ENCODE measurements around the gene RCOR1.

RCOR1 gene

DNA sequence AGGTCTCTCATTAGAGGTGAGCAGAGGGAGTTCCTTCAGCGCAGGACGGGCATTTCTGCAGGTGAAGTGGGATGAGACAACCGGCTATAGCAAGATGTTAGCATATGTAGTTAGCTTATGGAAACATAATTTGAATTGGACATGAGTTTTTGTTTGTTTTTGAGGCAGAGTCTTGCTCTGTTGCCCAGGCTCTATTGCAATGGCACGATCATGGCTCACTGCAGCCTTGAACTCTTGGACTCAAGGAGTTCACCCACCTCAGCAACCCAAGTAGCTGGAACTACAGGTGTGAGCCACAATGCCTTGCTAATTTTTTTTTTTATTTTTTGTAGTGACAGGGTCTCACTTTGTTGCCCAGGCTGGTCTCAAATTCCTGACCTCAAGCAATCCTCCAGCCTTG is 69.2 kb downstream of the RCOR1 start:
- DNase-seq (ENCODE audit: low read depth, low spot score) = no peak
- H3K4me3 ChIP-seq (ENCODE audit: low read length) = no peak overlapping the region

DNA sequence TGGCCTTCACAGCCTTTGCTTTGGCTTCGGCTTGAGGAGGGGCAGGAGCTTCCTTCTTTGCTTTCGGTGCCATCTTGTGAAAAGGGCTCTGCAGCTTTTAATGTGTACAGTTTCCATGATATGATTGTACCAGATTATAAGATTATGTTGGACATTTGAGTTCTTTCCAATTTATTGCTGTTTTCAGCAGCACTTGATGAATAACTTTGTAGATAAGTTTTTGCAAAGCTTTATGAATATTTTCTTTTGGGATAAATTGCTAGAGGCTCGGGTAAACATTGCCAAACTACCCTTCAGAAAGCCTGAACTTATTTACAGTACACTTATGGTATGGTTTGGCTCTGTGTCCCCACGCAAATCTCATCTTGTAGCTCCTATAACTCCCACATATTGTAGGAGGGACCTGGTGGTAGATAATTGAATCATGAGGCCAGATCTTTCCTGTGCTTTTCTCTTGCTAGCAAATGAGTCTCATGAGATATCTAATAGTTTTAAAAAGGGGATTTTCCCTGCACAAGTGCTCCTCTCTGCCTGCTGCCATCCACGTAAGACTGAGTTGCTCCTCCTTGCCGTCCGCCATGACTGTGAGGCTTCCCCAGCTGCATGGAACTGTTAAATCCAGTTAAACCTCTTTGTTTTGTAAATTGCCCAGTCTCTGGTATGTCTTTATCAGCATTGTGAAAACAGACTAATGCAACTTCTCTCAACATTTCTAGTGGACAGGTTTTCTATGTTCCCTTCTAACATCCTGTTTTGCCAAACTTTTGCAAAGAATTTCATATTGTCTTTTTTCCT is 70.4 kb downstream of the RCOR1 start:
- H3K4me3 ChIP-seq (ENCODE audit: low read length) = no peak overlapping the region
- no peak for DNase-seq (ENCODE audit: low read depth, low spot score)

DNA sequence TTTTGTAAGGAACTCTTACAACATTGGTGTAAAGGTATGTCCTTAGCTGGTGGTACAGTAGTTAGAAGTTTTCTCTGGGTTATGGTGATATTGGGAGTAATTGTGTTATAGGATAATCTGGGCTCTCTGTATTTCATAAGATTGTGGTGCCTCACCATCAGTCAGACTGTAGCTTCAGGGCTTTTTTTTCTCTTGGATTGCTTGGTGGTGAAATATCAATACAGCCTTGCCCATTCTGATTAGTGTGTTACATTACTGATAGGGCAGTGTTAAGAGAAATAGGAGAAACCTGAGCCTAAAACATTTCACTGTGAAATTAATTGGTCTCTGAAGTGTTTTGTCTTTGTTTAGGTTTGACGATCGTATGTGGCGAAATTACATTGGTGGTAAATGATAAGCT is 71.0 kb downstream of the RCOR1 start:
- DNase-seq (ENCODE audit: low read depth, low spot score) = no peak
- no peak overlapping the region for H3K4me3 ChIP-seq (ENCODE audit: low read length)

DNA sequence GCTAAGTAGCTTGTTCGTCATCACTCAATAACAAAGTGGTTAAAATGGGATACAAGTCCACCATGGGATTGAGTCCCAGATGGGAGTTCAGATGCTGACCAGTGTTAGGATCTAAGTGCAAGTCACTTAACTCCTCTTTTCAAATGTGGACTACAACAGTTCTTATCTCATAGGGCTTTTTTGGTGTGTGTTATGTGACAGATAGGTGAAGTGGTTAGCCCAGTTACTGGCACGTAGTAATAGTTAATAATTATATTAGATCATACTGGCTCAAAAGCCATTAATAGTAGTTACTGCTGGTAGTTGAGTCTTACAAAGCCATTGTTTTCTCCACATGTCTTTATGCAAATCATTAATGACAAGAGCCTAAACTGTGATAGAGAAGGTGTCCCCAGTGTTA is 73.2 kb downstream of the RCOR1 start:
- DNase-seq (ENCODE audit: low read depth, low spot score) = no peak
- H3K4me3 ChIP-seq (ENCODE audit: low read length) = no peak overlapping the region

DNA sequence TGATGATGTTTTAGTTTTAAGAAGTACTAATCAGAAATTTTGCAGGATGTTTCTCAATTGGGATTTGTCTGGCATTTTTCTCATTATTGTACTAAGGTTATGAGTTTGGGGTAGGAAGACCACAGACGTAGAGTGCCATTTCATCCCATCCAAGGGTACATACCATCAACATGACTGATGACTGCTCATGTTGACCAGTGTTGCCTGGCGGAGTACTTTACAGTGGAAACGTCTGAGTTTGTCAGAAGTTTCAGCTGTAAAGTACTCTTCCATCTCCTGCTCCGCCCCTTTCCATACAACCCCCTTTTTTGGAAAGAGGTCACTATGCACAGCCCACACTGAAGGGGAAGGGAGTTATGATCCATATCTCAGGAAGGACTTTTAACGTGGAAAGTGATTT is 74.2 kb downstream of the RCOR1 start:
- no peak overlapping the region for H3K4me3 ChIP-seq (ENCODE audit: low read length)
- DNase-seq (ENCODE audit: low read depth, low spot score) = no peak

DNA sequence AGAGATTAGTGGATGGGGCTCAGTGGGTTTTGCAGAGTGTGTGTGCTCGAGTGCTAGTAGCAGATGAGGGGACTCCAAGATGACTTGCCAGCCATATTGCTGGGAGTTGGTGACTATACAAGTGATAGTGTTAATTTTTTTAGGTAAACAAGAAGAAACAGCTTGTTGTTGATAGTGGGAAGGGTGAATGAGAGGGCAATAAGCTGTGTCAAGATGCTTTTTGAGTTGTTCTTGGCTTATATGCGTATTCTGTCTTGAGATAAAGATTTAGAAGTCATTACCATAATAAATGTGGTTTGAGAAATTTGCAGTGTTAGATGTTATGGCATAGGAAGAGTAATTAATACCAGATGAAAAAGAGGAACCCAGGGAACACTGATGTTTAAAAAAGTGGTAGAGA is 75.3 kb downstream of the RCOR1 start:
- no peak for DNase-seq (ENCODE audit: low read depth, low spot score)

DNA sequence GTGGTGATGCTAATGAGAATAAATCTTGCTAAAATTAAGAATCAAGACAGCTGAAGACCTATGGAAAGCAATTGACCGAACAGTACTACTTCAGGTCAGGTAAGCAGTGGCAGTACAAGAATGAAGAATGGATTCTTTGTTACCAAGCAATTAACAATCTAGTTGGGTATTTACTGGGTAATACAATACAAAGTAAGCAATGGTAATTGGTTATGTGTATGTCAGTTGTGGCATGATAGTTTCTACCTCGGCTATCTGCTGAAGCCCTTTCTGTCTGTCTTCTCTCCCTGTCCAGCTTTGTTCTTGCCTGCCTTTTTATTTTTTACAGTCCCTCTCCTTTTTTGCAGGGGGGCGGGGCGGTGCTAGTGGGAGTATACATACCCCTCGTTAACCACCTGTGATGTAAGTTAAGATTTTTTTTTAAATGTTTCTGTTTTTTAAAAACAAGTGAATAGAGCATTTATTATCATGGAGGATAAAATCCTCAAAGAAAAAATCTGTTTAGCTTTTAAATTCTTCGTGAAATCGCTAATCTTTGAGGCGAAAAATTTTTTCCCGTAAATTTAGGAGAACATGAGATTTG is 75.9 kb downstream of the RCOR1 start:
- no peak overlapping the region for H3K4me3 ChIP-seq (ENCODE audit: low read length)
- no peak for DNase-seq (ENCODE audit: low read depth, low spot score)

More for the DNA sequence above, 75.3 kb downstream of the RCOR1 start:
- no peak overlapping the region for H3K4me3 ChIP-seq (ENCODE audit: low read length)

DNA sequence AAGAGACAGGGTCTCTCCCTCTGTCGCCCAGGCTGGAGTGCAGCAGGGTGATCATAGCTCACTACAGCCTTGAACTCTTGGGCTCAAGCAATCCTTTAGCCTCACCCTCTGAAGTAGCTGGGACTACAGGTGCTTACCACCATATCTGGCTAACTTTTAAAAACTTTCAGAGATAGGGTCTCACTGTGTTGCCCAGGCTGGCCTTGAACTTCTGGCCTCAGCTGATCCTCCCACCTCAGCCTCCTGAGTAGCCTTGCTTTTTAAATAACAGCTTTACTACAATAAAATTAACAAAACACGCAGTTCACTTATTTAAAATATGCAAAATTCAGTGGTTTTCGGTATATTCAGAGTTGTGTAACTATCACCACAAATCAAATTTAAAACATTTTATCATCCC is 79.0 kb downstream of the RCOR1 start:
- H3K4me3 ChIP-seq (ENCODE audit: low read length) = no peak overlapping the region
- no peak for DNase-seq (ENCODE audit: low read depth, low spot score)

DNA sequence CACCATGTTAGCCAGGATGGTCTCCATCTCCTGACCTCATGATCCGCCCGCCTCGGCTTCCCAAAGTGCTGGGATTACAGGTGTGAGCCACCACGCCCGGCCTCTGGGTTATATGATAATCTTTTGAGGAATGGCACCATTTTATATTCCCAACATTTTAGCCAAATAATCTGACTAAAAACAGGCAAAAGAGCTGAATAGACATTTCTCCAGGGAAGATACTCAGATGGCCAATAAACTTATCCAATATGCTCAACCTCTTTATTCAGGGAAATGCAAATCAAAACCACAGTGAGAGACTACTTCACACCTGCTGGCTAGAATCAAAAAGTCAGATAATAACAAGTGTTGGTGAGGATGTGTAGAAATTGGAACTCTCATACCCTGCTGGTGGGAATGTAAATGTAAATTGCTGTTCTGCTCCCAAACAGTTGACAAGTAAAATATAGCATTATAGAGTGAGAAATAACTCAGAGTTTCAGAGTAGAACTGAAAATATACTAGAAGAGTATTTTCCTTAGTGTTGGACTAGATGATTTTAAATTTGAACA is 80.0 kb downstream of the RCOR1 start:
- DNase-seq (ENCODE audit: low read depth, low spot score) = no peak
- no peak overlapping the region for H3K4me3 ChIP-seq (ENCODE audit: low read length)

DNA sequence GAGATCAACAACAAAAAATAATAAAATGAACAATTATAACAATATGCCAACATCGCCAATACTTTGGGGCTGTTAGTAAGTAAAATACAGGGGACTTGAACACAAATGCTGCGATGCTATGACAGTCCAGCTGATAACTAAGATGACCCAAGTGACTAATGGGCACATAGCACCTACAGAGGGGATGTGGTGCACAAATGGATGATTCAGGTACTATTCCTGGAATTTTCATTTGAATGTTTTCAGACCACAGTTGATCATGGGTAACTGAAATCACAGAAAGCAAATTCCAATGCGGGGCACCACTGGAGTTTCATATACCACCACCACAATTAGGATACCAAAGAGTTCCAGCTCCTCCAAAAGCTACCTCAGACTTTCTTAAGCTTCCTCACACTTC is 82.9 kb downstream of the RCOR1 start:
- H3K4me3 ChIP-seq (ENCODE audit: low read length) = no peak overlapping the region
- no peak for DNase-seq (ENCODE audit: low read depth, low spot score)

DNA sequence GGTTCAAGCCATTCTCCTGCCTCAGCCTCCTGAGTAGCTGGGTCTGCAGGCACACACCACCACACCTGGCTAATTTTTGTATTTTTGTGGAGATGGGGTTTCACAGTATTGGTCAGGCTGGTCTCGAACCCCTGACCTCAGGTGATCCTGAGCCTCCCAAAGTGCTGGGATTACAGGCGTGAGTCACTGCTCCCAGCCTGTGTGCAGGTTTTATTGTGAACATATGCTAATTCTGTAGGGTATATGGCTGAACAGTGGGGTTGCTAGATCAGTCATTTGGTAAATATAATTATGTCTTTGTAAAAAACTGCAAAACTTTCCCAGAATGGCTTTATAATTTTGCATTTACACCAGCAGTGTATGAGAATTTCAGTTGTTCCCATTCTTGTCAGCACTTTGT is 85.9 kb downstream of the RCOR1 start:
- no peak overlapping the region for H3K4me3 ChIP-seq (ENCODE audit: low read length)
- no peak for DNase-seq (ENCODE audit: low read depth, low spot score)

DNA sequence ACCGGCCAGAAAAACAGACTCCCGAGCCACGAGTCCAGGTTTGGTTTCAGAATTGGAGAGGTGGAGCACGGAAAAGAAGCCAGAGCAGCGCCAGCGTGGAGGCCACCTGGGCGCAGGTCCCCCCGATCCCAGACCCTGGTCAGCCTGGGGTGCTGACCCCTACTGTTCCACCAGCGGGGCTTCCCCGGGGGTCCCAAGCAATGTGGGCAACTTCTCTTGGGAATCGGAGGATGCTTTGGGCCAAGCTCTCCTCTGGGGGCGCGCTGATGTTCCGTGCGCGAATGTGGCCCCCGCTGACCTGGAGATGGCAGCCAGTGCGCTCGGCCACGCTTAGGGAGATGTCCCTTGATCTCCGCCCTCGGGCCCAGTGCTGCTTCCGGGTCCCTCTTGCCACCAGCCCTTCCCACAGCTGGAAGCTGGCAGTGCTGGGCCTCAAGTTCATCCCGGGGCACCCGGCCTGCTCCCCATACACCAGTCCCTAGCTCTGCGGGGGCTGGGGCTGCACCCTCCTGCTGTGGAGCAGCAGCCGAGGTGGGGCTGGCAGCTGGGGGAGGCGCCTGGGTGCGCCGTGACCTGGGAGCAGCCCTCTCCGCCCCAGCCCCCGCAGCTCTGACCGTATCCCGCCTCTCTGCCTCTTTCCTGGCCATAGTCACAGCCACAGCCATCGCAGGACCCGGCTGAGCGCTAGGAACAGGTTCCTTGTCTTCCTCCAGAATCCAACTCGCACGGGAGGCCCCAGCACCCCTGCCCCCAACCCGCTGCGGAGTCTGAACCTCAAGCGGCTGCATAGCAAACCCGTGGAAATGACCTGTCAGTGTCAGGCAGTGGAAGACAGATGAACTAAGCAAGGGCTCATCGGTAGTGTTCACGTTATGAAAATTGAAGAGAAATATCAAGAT is 91.2 kb downstream of the RCOR1 start:
- DNase-seq (ENCODE audit: low read depth, low spot score) = no peak
- no peak overlapping the region for H3K4me3 ChIP-seq (ENCODE audit: low read length)

DNA sequence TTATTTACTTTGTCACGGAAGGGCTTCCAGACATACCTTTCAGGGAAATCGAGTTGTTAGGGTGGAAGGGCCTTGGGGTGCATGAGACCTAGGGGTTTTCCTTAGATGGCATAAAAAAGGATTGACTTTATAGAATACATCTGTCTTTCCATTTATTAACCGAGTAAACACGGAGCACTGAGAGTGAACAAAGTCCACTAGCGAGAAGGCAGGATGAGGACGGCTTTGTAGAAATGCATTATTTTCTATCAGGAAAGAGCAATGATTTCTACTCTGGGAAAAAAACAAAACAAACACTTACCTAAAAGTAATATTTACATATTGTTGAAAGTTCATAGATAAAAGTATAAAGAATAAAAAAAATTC is 91.8 kb downstream of the RCOR1 start:
- no peak for DNase-seq (ENCODE audit: low read depth, low spot score)
- H3K4me3 ChIP-seq (ENCODE audit: low read length) = no peak overlapping the region

DNA sequence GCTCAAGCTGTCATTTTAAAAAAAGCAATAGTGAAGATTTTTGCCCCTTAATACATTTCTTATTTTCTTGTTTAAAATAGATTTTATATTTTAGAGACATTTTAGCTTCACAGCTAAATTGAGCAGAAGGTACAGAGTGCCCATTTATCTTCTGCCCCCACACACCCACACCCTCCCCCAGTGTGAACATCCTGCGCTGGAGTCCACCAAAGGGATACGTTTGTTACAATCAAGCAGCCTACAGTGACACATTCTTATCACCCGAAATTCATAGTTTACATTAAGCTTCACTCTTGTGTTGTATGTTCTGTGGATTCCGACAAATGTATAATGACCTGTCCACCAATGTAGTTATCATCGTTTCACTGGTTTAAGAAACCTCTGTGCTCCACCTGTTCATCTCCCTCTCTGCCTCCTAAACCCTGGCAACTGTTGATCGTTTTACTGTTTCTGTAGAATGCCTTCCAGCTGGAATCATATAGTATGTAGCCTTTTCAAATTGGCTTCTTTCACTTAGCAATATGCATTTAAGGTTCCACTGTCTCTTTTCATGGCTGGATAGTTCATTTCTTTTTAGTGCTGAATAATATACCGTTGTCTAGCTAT is 93.8 kb downstream of the RCOR1 start:
- H3K4me3 ChIP-seq (ENCODE audit: low read length) = no peak overlapping the region
- no peak for DNase-seq (ENCODE audit: low read depth, low spot score)

DNA sequence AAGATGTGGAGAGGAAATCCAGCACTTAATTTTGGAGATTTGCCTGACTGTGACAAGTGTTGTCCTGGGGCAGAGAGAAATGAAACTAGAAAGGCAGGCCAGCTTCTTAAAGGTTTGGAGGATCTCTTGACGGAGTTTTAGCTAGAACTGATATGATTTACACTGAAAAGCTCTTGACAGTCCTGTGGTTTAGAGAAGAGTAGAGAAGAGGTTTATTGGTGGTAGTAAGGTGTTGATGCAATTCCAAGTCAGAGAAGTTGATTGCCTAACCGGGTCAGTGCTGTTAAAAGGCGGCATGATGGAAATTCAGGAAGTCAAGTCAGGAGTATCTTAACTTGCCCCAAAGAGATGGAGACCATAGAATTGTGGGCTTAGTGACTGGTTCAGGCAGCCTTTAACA is 95.8 kb downstream of the RCOR1 start:
- no peak for DNase-seq (ENCODE audit: low read depth, low spot score)

DNA sequence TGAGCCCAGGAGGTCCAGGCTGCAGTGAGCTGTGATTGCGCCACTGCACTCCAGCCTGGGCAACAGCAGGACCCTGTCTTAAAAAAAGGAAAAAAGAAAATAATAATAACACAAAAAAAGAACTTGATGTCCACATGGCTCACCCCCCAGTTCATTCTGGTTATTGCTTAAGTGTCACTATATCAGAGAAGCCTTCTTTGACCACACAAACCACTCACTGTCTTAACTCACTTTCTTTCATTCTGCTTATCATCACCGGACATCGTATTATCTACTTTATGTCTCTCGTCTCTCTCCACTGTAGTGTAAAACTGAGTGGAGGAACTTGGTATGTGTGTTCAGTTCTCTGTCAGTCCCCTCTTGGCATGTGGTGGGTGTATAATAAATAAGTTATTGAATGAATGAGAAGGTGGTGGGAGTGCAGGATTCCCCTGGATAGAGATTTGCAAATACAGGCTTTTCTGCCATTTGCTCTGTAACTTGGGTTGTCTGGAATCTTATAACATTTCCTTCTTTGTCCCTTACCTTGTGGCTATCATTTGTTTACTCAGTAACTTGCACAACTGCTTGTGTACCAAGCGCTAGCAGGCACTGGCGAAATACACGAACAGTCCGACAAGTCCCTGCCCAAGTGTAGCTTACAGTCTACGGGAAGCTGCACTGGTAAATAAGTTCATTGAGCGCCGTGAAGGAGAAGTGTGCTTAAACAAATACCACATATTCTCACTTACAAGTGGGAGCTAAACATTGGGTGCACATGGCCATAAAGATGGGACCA is 98.2 kb downstream of the RCOR1 start:
- no peak overlapping the region for H3K4me3 ChIP-seq (ENCODE audit: low read length)
- DNase-seq (ENCODE audit: low read depth, low spot score) = no peak

More for the DNA sequence above, 95.8 kb downstream of the RCOR1 start:
- no peak overlapping the region for H3K4me3 ChIP-seq (ENCODE audit: low read length)

DNA sequence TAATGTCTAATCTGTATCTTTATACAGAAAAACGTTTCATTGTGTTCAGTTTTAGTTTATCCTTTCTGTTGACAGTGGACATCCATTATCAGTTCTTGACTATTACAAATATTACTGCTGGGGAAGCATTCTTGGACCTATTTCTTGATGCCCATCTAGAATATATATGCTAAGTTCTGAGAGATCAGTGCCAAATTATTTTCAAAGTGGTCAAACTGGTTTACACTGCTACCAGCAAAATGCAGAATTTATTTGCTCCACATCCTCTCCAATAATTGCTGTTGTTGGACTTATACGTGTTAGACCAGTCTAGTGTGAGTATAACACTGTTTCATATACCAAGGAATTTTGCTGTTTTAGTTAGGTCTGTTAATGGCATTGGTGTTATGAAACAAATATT is 99.3 kb downstream of the RCOR1 start:
- no peak for DNase-seq (ENCODE audit: low read depth, low spot score)

DNA sequence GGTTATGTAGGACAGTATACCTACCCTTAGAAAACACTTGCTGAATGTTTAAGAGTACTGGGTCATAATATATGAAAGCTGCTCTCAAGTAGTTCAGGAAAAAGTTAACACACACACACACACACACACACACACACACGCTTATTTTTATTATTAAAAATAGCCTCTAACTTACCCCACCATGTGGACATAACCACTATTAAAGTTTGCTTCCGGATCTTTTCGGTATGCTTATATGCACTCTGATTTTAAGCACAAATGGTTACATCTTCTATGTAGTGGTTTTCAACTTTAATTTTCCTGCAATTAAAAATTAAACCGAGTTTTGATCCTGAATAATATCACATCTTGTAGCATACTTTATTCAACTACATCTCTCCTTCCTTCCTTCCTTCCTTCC is 99.9 kb downstream of the RCOR1 start:
- no peak overlapping the region for H3K4me3 ChIP-seq (ENCODE audit: low read length)
- no peak for DNase-seq (ENCODE audit: low read depth, low spot score)

More for the DNA sequence above, 99.3 kb downstream of the RCOR1 start:
- H3K4me3 ChIP-seq (ENCODE audit: low read length) = no peak overlapping the region

Data from Jurkat, Clone E6-1 (cell line).